GM12878 (cell line): ENCODE results near the gene DLST. TPM values are rescaled to one million over a fixed set of nuclear protein-coding genes. Genes with fewer than 3 reads are reported as not detected.

Experiments
- ATAC-seq: fragments of 200-7000 bp; cut with Tn5 transposase; 3 replicates; pipeline ENCODE4 v1.9.1; 2020; ENCODE audit warnings: mild to moderate bottlenecking, moderate library complexity
- BruUV-seq: library from RNA; stranded (reverse); fragments of 400-500 nt; replicated peaks from 2 replicates; lab custom pipeline; 2021; lab: Mats Ljungman, UMichigan
- CTCF ChIA-PET: fragments of 300-600 bp; sonication (Branson Sonifier 250); formaldehyde crosslinking; extraction: SDS; loops from one replicate; lab custom pipeline; 2021; ENCODE audit warnings: inconsistent platforms; lab: Yijun Ruan, JAX
- POLR2A ChIA-PET: fragments of 350-600 bp; formaldehyde crosslinking; extraction: SDS; loops from one replicate; lab custom pipeline; 2021; ENCODE audit warnings: inconsistent platforms; lab: Charles Lee
- RAD21 ChIA-PET: fragments of 300-600 bp; sonication (Branson Sonifier 250); formaldehyde crosslinking; loops from one replicate; lab custom pipeline; 2023; ENCODE audit warnings: antibody characterized with exemption; ENCODE audit not compliant: unreplicated experiment; lab: Charles Lee
- SMC1A ChIA-PET: fragments of 300-600 bp; sonication (Branson Sonifier 250); formaldehyde crosslinking; loops from one replicate; lab custom pipeline; 2023; ENCODE audit not compliant: unreplicated experiment, uncharacterized antibody; lab: Charles Lee
- DNase-seq: peaks from one replicate; pipeline ENCODE4 v3.0.0-alpha.2; 2011; ENCODE audit warnings: low read depth, low spot score
- FAIRE-seq: peaks from 3 replicates; lab custom pipeline; 2011; peaks lifted over from hg19 to GRCh38; lab: Jason Lieb, UNC
- H2AFZ ChIP-seq: 2 replicates; pipeline ENCODE4 v1.6.0; 2011; ENCODE audit warnings: low read depth, low read length, control low read depth; ENCODE audit not compliant: control insufficient read depth
- H3K27ac ChIP-seq: 2 replicates; pipeline ENCODE4 v1.5.1; 2011; ENCODE audit warnings: control low read depth; ENCODE audit not compliant: control insufficient read depth, insufficient read depth
- H3K27me3 ChIP-seq, 2 experiments: replicated peaks in 1 of 2; 2 replicates each; pipeline versions ENCODE4 v1.6.0 to v1.6.1; 2011; ENCODE audit warnings: low read length in 1 of 2; ENCODE audit not compliant: control insufficient read depth in 2 of 2, insufficient read depth in 2 of 2
- H3K36me3 ChIP-seq, 2 experiments: 2 replicates each; pipeline ENCODE4 v1.5.1; 2011; ENCODE audit warnings: low read length in 1 of 2; ENCODE audit not compliant: control insufficient read depth in 2 of 2, insufficient read depth in 2 of 2
- H3K4me1 ChIP-seq: 2 replicates; pipeline ENCODE4 v1.6.1; 2011; ENCODE audit warnings: mild to moderate bottlenecking, low read length, moderate library complexity, mixed read lengths; ENCODE audit not compliant: control insufficient read depth, insufficient read depth
- H3K4me2 ChIP-seq: 2 replicates; pipeline ENCODE4 v1.6.0; 2011; ENCODE audit warnings: control low read depth; ENCODE audit not compliant: control insufficient read depth, insufficient read depth
- H3K4me3 ChIP-seq: fragments of 200-600 bp; sonication (generic); 2 replicates; pipeline ENCODE4 v1.5.1; 2016
- H3K79me2 ChIP-seq: 2 replicates; pipeline ENCODE4 v1.6.0; 2011; ENCODE audit warnings: low read length; ENCODE audit not compliant: control insufficient read depth, insufficient read depth
- H3K9ac ChIP-seq: 2 replicates; pipeline ENCODE4 v1.8.0; 2011; ENCODE audit warnings: low read length, control low read depth, mixed read lengths; ENCODE audit not compliant: control insufficient read depth, insufficient read depth
- H3K9me3 ChIP-seq: replicated peaks from 3 replicates; pipeline ENCODE4 v1.5.1; 2011; ENCODE audit warnings: mild to moderate bottlenecking, low read length; ENCODE audit not compliant: control insufficient read depth, insufficient read depth
- H4K20me1 ChIP-seq: 2 replicates; pipeline ENCODE4 v1.6.0; 2011; ENCODE audit not compliant: control insufficient read depth, insufficient read depth
- ATF7 ChIP-seq: fragments of 450-650 bp; IDR thresholded peaks from 2 replicates; pipeline ENCODE4 v1.6.1; 2016; ENCODE audit warnings: low read depth, mild to moderate bottlenecking
- BHLHE40 ChIP-seq, 2 experiments: fragments of 450-650 bp in 1 of 2; IDR thresholded peaks; 2 replicates each; pipeline ENCODE4 v1.6.1; 2011 to 2017; ENCODE audit warnings: low read depth in 2 of 2, borderline replicate concordance in 1 of 2, improper control_type of control experiment in 1 of 2, low read length in 1 of 2, mild to moderate bottlenecking in 1 of 2
- EED ChIP-seq: sonication (generic); IDR thresholded peaks from 2 replicates; pipeline ENCODE4 v1.6.1; 2016; ENCODE audit warnings: antibody characterized with exemption, low read depth
- MEF2B ChIP-seq: fragments of 450-650 bp; IDR thresholded peaks from 2 replicates; pipeline ENCODE4 v1.6.1; 2018; ENCODE audit warnings: mild to moderate bottlenecking, moderate library complexity; ENCODE audit not compliant: partially characterized antibody, poor library complexity, severe bottlenecking
- RAD51 ChIP-seq: fragments of 450-650 bp; IDR thresholded peaks from 2 replicates; pipeline ENCODE4 v1.6.1; 2016; ENCODE audit warnings: moderate library complexity, mild to moderate bottlenecking, inconsistent platforms
- SIX5 ChIP-seq: IDR thresholded peaks from 2 replicates; pipeline ENCODE4 v1.6.1; 2011; ENCODE audit warnings: mild to moderate bottlenecking, low read depth, low read length, moderate library complexity; ENCODE audit not compliant: severe bottlenecking
- SMAD5 ChIP-seq: IDR thresholded peaks from 2 replicates; pipeline ENCODE4 v1.6.1; 2016; ENCODE audit warnings: antibody characterized with exemption, low read depth
- TAF1 ChIP-seq: IDR thresholded peaks from 2 replicates; pipeline ENCODE4 v1.6.1; 2011; ENCODE audit warnings: mild to moderate bottlenecking, low read depth, low read length, borderline replicate concordance
- WGBS: methylation state at CpG from one replicate; pipeline ENCODE4 v1.1.6; 2016; ENCODE audit warnings: low lambda C conversion rate; ENCODE audit not compliant: insufficient replicate concordance, insufficient coverage; ENCODE audit errors: missing lambda C conversion rate; 5-methylcytosine and 5-hydroxymethylcytosine counted together
- in situ Hi-C: fragments of 300-500 bp; cut with MboI; formaldehyde crosslinking; loops from 9 replicates; pipeline ENCODE4 v1.14.3; 2018; ENCODE audit warnings: mixed read lengths
- intact Hi-C: fragments of 100-400 bp; cut with micrococcal nuclease; formaldehyde crosslinking; loops from one replicate; pipeline ENCODE4 v1.14.2; 2022; ENCODE audit not compliant: unreplicated experiment
- polyA plus RNA-seq, 11 experiments: library from polyadenylated mRNA; depleted of rRNA in 4 of 11; unstranded in 6 of 11; stranded (reverse) in 5 of 11; fragments of >200 nt; fragmentation: Nextera tagmentation in 4 of 11; fragmentation: Illumina TruSeq in 1 of 11; extraction: Ambion mirVana in 4 of 11; extraction: Trizol in 1 of 11; gene quantifications; 1 replicate in 1 of 11; 2 replicates in 10 of 11; pipeline versions ENCODE4 v1.2.1 to v1.2.3, GENCODE V29; 2011 to 2016; ENCODE audit warnings: inconsistent platforms in 2 of 11, missing spikeins in 2 of 11, low read depth in 1 of 11
- total RNA-seq, 4 experiments: library from RNA; depleted of rRNA in 3 of 4; stranded (reverse); fragments of >200 nt in 3 of 4; fragmentation: Illumina TruSeq in 1 of 4; extraction: Trizol in 1 of 4; gene quantifications; 2 replicates each; pipeline versions ENCODE4 v1.2.1 to v1.2.3, GENCODE V29; 2013 to 2021
- TF ChIP-seq, protein P1 (sequence below): IDR thresholded peaks from 2 replicates; pipeline ENCODE4 v1.6.1; 2011; ENCODE audit warnings: borderline replicate concordance, low read depth, mild to moderate bottlenecking, moderate library complexity, low read length; ENCODE audit not compliant: insufficient read depth, poor library complexity, severe bottlenecking
- TF ChIP-seq, protein P2 (sequence below): IDR thresholded peaks from 2 replicates; pipeline ENCODE4 v1.6.1; 2011; ENCODE audit warnings: mild to moderate bottlenecking, low read depth, low read length, moderate library complexity; ENCODE audit not compliant: insufficient replicate concordance
- TF ChIP-seq, protein P3 (sequence below): IDR thresholded peaks from 2 replicates; pipeline ENCODE4 v1.6.1; 2012; ENCODE audit warnings: low read depth, low read length, improper control_type of control experiment
- TF ChIP-seq, protein P4 (sequence below): fragments of 450-650 bp; IDR thresholded peaks from 2 replicates; pipeline ENCODE4 v1.6.1; 2017; ENCODE audit warnings: mild to moderate bottlenecking, moderate library complexity

Gene DLST
- total and polyA plus RNA-seq, 10 of the 15 experiments (the other 5 are each of a cell fraction or from before 2014, with no cell fraction given) = 2.9 to 141 (median 67.7) TPM

DNA sequence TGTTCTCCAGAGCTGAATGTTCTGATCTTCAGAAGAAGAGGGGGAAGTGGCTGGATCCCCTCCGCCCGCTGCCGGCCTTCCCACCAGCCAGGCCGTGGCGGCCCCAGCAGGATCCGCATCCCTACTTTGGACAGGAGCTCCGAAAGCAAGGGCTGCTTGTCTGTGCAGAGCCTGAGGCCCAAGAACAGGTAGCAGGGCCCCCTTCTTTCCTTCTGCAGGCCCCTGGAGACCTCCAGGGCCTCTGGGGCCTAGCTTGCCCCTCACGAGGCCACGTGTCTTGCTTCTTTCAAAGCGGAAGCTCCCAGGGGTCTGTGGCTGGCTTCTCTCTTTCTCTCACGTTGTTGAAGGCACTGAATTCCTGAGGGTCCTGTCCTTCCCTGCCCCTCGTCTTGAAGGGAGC, 60.5 kb downstream of the DLST start:
- H2AFZ ChIP-seq = peak overlapping the region; percentile 84
- CTCF ChIA-PET = interaction anchor here (0.6 to 9.1 kb wide), 10 partner anchors 8 to 359 kb away, joined by 3 to 129 read pairs (median 4); no protein-coding TSS in a partner anchor
- RAD21 ChIA-PET = interaction anchor here (0.7 to 1.9 kb wide), 11 partner anchors 9 to 572 kb away, joined by 3 to 8 read pairs (median 4); partner anchors contain the start of genes ACYP1 and EIF2B2
- peak overlapping the region; percentile 72 for H3K9ac ChIP-seq
- in situ Hi-C loops (no loop called here), intact Hi-C loops (loop anchor here (1.0 to 10.0 kb wide), 2 partner anchors 60 to 363 kb away; partner anchors contain the start of gene EIF2B2)
- DNase-seq = no peak
- peak; percentile 10 for ATAC-seq
- H3K27ac ChIP-seq = peak overlapping the region; percentile 55
- peak overlapping the region; percentile 48 for H3K4me3 ChIP-seq
- no peaks in the 10 kb centered on the region for H4K20me1 ChIP-seq
- no peaks in the 10 kb centered on the region; the same call in 2 of the 3 replicates for H3K9me3 ChIP-seq
- H3K4me2 ChIP-seq = peak overlapping the region; percentile 83
- SMC1A ChIA-PET = interaction anchor here (0.9 to 1.9 kb wide), 8 partner anchors 11 to 146 kb away, joined by 3 to 8 read pairs (median 4); partner anchors contain the start of gene ACYP1
- FAIRE-seq = no peak
- WGBS = 3% methylated on average over 12 of the region's 12 CpGs
- POLR2A ChIA-PET = interaction anchor here (0.7 to 2.2 kb wide), 11 partner anchors 8 to 146 kb away, joined by 3 to 8 read pairs (median 3); partner anchors contain the start of genes EIF2B2, PGF and RPS6KL1
- H3K27me3 ChIP-seq = no peaks in the 10 kb centered on the region
- H3K36me3 ChIP-seq = no peaks in the 10 kb centered on the region
- no peaks in the 10 kb centered on the region for H3K79me2 ChIP-seq
- BruUV-seq = TSS peak; percentile 76
- peaks cover 45% of the 10 kb centered on the region for H3K4me1 ChIP-seq
- TF ChIP-seq, protein P1, sequence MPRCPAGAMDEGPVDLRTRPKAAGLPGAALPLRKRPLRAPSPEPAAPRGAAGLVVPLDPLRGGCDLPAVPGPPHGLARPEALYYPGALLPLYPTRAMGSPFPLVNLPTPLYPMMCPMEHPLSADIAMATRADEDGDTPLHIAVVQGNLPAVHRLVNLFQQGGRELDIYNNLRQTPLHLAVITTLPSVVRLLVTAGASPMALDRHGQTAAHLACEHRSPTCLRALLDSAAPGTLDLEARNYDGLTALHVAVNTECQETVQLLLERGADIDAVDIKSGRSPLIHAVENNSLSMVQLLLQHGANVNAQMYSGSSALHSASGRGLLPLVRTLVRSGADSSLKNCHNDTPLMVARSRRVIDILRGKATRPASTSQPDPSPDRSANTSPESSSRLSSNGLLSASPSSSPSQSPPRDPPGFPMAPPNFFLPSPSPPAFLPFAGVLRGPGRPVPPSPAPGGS = peak; percentile 22
- TF ChIP-seq, protein P2, sequence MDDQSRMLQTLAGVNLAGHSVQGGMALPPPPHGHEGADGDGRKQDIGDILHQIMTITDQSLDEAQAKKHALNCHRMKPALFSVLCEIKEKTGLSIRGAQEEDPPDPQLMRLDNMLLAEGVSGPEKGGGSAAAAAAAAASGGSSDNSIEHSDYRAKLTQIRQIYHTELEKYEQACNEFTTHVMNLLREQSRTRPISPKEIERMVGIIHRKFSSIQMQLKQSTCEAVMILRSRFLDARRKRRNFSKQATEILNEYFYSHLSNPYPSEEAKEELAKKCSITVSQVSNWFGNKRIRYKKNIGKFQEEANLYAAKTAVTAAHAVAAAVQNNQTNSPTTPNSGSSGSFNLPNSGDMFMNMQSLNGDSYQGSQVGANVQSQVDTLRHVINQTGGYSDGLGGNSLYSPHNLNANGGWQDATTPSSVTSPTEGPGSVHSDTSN = no peak
- TF ChIP-seq TAF1 (peak; percentile 1; the same call in 1 of the 2 replicates), MEF2B (peak; percentile 96), SMAD5 (peak; percentile 46; the same call in 1 of the 2 replicates), SIX5 (no peak), RAD51 (peak; percentile 43; the same call in 1 of the 2 replicates), EED (peak; percentile 55; the same call in 1 of the 2 replicates), ATF7 (no peak), BHLHE40 (IDR thresholded peaks at IDR 0.05; ENCODE audit: borderline replicate concordance in 1 of 2, low read depth in 2 of 2, low read length in 1 of 2) (peak in 1 of 2 experiments; percentile 44; a peak in 1 of 4 replicates)
- TF ChIP-seq, protein P3, sequence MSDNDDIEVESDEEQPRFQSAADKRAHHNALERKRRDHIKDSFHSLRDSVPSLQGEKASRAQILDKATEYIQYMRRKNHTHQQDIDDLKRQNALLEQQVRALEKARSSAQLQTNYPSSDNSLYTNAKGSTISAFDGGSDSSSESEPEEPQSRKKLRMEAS = peak; percentile 63; the same call in 1 of the 2 replicates
- TF ChIP-seq, protein P4, sequence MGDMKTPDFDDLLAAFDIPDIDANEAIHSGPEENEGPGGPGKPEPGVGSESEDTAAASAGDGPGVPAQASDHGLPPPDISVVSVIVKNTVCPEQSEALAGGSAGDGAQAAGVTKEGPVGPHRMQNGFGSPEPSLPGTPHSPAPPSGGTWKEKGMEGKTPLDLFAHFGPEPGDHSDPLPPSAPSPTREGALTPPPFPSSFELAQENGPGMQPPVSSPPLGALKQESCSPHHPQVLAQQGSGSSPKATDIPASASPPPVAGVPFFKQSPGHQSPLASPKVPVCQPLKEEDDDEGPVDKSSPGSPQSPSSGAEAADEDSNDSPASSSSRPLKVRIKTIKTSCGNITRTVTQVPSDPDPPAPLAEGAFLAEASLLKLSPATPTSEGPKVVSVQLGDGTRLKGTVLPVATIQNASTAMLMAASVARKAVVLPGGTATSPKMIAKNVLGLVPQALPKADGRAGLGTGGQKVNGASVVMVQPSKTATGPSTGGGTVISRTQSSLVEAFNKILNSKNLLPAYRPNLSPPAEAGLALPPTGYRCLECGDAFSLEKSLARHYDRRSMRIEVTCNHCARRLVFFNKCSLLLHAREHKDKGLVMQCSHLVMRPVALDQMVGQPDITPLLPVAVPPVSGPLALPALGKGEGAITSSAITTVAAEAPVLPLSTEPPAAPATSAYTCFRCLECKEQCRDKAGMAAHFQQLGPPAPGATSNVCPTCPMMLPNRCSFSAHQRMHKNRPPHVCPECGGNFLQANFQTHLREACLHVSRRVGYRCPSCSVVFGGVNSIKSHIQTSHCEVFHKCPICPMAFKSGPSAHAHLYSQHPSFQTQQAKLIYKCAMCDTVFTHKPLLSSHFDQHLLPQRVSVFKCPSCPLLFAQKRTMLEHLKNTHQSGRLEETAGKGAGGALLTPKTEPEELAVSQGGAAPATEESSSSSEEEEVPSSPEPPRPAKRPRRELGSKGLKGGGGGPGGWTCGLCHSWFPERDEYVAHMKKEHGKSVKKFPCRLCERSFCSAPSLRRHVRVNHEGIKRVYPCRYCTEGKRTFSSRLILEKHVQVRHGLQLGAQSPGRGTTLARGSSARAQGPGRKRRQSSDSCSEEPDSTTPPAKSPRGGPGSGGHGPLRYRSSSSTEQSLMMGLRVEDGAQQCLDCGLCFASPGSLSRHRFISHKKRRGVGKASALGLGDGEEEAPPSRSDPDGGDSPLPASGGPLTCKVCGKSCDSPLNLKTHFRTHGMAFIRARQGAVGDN = peak; percentile 78
